HG03045 (cell line): ENCODE measurements around the gene PRR22.
"Not testable (repeated sequence)": the region's sequence is repeated elsewhere in the genome, so short reads cannot be mapped to it uniquely, and the experiment has no call there.

Experiments used
- ATAC-seq: cut with Tn5 transposase; IDR thresholded peaks from one replicate; pipeline ENCODE4 v1.9.1; 2021; ENCODE audit warnings: mild to moderate bottlenecking, moderate library complexity; ENCODE audit not compliant: unreplicated experiment

The PRR22 gene

DNA sequence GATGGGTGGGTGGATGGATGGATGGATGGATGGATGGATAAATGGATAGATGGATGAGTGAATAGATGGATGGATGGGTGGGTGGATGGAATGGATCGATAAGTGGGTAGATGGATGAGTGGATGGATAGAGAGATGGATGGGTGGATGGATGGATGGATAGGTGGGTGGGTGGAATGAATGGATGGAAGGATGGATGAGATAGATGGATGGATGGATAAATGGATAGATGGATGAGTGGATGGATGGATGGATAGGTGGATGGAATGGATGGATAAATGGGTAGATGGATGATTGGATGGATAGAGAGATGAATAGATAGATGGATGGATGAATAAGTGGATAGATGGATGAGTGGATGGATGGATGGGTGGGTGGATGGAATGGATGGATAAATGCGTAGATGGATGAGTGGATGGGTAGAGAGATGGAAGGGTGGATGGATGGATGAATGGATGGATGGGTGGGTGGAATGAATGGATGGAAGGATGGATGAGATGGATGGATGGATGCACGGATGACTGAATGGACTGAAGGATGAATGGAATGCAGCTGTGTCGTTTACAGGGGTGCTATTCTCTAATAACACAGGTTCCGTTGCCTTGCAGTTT, 21.8 kb downstream of the PRR22 start:
- ATAC-seq = no peak

DNA sequence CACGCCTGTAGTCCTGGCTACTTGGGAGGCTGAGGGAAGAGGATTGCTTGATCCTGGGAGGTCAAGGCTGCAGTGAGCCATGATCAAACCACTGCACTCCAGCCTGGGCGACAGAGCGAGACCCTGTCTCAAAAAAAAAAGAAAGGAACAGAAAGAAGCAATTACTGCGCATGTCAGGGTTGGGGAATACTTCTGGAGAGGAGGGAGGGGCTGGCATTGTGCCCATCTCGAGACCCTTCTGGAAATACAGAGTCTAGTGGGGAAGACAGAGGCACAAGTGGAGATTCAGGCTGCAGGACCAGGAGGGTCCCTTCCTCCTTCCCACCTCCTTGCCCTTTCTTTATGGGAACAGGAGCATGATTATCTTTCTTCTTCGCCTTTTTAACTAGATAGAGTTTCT, 30.8 kb downstream of the PRR22 start:
- no peak for ATAC-seq

DNA sequence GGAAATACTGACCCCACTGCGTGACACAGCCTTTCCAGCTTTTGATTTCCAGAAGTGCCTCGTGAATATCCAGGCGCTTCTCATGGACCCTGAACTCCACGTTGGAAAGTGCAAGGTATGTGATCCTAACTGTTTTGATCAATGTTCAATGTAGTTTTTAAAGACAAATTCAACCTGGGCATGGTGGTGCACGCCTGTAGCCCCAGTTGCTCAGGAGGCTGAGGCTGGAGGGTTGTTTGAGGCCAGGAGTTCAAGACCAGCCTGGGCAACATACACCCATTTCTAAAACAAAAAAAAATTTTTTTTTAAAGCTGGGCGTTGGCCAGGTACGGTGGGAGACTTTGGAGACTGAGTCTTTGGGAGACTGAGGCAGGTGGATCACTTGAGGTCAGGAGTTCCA, 32.8 kb downstream of the PRR22 start:
- no peak for ATAC-seq

DNA sequence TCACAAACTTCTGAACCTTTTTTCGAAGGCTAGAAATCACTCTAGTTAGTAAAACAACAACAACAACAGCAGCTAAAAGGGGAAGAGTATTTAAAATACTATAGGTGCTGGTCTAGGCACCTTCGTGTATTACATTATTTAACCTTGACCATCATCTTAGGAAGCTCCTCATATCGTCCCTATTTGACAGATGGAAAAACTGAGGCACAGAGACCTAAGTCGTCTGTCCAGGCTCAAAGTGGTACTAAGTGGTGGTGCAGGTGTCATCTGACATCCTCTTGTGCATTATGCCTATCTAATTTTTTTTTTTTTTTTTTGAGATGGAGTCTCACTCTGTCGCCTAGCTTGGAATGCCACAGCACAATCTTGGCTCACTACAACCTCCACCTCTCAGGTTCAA, 35.0 kb downstream of the PRR22 start:
- no peak for ATAC-seq

DNA sequence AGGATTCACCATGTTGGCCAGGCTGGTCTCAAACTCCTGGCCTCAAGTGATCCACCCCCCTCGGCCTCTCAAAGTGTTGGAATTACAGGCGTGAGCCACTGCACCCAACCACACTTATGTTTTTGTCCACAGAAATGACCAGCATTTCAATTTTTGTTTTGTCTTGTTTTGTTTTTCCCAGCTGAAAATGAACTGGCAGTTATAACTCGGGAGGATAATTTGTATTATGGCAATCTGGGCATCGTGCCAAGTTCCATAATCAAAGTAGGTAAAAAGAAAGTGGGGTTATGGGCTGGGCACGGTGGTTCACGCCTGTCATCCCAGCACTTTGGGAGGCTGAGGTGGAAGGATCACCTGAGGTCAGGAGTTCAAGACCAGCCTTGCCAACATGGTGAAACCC, 35.6 kb downstream of the PRR22 start:
- not testable (repeated sequence) for ATAC-seq

DNA sequence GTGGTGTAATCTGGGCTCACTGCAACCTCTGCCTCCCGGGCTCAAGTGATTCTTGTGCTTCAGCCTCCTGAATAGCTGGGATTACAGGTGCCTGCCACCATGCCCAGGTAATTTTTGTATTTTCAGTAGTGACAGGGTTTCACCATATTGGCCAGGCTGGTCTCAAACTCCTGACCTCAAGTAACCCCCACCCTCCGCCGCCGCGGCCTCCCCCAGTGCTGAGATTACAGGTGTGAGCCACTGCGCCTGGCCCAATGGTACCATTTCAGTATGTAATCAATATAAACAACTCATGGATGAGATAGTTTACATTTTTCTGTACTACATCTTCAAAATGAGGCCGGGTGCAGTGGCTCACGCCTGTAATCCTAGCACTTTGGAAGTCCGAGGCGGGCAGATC, 39.5 kb downstream of the PRR22 start:
- not testable (repeated sequence) for ATAC-seq

DNA sequence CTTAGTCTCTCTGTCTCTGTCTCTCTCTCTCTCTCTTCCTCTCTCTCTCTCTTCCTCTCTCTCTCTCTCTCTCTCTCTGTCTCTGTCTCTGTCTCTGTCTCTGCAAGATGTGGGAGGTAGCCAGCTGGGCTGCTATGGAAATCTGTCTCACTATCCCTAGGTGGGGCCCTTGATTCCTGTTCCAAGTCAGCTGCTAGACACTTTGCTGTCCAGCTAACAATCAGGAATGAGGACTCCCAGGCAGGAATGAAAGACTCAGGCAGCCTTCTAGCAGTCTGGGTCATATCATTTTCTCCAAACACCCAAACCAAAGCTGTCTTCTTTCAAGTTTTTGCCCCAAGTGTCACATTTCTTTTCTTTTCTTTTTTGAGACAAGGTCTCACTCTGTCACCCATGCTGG, 40.9 kb downstream of the PRR22 start:
- no peak for ATAC-seq

DNA sequence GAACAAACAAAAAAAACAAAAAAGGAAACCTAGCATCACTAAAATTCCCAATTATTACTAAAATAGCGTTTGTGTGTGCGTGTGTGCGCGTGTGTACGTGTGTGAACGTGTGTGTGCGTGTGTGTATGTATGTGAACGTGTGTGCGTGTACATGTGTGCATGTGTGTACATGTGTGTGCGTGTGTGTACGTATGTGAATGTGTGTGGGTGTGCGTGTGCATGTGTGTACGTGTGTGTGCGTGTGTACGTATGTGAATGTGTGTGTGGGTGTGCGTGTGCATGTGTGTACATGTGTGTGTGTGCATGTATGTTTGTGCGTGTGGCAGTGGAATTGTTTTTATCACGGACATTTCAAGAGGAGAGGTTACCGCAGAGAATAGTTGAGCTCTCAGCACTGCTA, 42.5 kb downstream of the PRR22 start:
- ATAC-seq = no peak

DNA sequence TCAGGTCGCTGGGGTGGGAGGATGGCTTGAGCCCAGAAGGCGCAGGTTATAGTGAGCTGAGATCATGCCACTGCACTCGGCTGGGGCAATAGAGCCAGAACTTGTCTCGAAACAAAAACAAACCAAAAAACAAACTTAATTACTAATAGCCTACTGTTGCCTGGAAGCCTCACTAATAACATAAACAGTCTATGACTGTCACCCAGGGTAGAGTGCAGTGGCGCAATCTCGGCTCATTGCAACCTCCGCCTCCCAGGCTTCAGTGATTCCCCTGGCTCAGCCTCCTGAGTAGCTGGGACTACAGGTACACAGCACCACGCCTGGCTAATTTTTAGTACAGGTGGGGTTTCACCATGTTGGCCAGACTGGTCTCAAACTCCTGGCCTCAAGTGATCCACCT, 46.1 kb downstream of the PRR22 start:
- no peak for ATAC-seq

DNA sequence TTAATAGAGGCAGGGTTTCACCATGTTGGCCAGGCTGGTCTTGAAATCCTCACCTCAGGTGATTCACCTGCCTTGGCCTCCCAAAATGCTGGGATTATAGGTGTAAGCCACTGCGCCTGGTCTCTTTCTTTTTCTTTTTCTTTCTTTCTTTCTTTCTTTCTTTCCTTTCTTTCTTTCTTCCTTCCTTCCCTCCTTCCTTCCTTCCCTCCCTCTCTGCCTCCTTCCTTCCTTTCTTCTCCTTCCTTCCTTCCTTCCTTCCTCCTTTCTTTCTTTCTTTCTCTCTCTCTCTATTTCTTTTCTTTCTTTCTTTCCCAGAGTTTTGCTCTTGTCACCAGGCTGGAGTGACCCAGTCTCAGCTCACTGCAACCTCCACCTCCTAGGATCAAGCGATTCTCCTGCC, 51.4 kb downstream of the PRR22 start:
- not testable (repeated sequence) for ATAC-seq
